NCI-H748 (cell line): Measurements from ENCODE around the gene ST14.
A peak's percentile ranks its signal among the peaks of the same experiment; 100 is the strongest.

ENCODE experiments used
- DNase-seq: peaks from one replicate; lab custom pipeline; 2025; ENCODE audit not compliant: unreplicated experiment; lab: John Stamatoyannopoulos, UW

ST14 gene

GRCh38 chr11:130206141-130206540, 46.6 kb downstream of the ST14 start:
- no peak for DNase-seq

- DNase-seq: no peak
Observed at GRCh38 chr11:130208241-130209127, 48.9 kb downstream of the ST14 start.

- no peak for DNase-seq
Observed at GRCh38 chr11:130209128-130209932, 49.7 kb downstream of the ST14 start.

- no peak for DNase-seq
Observed at GRCh38 chr11:130209954-130210854, 50.6 kb downstream of the ST14 start.

- no peak for DNase-seq
Observed at GRCh38 chr11:130211144-130211543, 51.6 kb downstream of the ST14 start.

- DNase-seq: no peak
Observed at GRCh38 chr11:130211781-130212401, 52.3 kb downstream of the ST14 start.

GRCh38 chr11:130212431-130212961, 52.9 kb downstream of the ST14 start:
- DNase-seq: no peak

GRCh38 chr11:130213143-130213978, 53.8 kb downstream of the ST14 start:
- peak; percentile 41 for DNase-seq

- no peak for DNase-seq
Observed at GRCh38 chr11:130213979-130214281, 54.3 kb downstream of the ST14 start.

GRCh38 chr11:130214861-130215530, 55.4 kb downstream of the ST14 start:
- no peak for DNase-seq

- no peak for DNase-seq
Observed at GRCh38 chr11:130215531-130216220, 56.1 kb downstream of the ST14 start.

- no peak for DNase-seq
Observed at GRCh38 chr11:130216221-130216550, 56.6 kb downstream of the ST14 start.

- no peak for DNase-seq
Observed at GRCh38 chr11:130216591-130217132, 57.1 kb downstream of the ST14 start.

- no peak for DNase-seq
Observed at GRCh38 chr11:130217133-130218031, 57.8 kb downstream of the ST14 start.

- no peak for DNase-seq
Observed at GRCh38 chr11:130218501-130219070, 59.0 kb downstream of the ST14 start.

- no peak for DNase-seq
Observed at GRCh38 chr11:130219148-130219547, 59.6 kb downstream of the ST14 start.
